Right lung (tissue), 5 donors: Measurements from ENCODE around the gene CACNB4. TPM values are rescaled to one million over a fixed set of nuclear protein-coding genes. Genes with fewer than 3 reads are reported as not detected.

Experiments
- DNase-seq, 2 donors: peaks; one replicate each; pipeline ENCODE4 v3.0.0-alpha.2; 2013
- polyA plus RNA-seq, 5 donors: library from polyadenylated mRNA; unstranded; fragments of 120-200 nt; gene quantifications; one replicate each; pipeline versions ENCODE4 v1.2.1 to v1.2.3, GENCODE V29; 2013; ENCODE audit warnings: inconsistent platforms in 1 of 5, low replicate concordance in 1 of 5; ENCODE audit not compliant: insufficient read length in 5 of 5, insufficient read depth in 1 of 5

CACNB4 gene
- polyA plus RNA-seq, 5 donors, result 4.2 to 12.8 (median 9.3) TPM

DNA sequence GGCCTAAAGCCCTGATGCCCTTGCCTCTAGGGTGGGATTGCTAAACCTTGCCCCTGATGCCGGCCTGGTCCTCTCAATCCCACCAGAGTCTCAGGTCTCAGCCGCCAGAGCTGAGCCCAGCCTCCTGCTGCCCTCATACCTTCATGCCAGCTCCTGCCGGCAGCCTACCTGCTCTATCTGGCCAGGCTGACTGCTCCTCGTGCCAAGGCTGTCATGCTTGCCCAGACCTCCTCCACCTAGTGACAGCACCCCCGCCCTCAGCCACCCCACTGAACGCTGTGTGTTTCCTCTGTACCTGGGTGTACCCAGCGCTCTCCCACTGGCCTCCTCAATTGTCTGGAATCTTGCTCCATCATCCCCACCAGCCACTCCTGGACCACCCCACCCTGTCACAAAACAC is 120.1 kb downstream of the CACNB4 start:
- DNase-seq, result no peak

DNA sequence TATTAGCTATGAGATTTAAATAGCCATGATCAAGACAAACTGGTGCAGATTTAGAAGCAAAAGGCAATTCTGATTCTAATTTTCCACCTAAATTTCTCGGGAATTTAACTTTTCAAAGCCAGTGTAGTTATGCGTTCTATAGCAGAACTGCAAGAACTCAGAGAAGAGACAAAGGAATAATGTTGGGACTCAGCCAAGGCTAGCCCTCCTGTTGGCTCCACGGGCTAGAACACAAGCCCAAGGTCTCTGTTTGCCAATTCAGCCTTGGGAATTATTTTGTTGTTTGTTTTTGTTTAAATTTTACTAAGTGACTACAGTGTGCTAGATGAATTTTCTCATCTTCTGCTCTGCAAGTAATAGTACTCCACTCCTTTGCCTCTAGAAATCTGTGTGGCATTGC is 121.2 kb downstream of the CACNB4 start:
- DNase-seq, result no peak

DNA sequence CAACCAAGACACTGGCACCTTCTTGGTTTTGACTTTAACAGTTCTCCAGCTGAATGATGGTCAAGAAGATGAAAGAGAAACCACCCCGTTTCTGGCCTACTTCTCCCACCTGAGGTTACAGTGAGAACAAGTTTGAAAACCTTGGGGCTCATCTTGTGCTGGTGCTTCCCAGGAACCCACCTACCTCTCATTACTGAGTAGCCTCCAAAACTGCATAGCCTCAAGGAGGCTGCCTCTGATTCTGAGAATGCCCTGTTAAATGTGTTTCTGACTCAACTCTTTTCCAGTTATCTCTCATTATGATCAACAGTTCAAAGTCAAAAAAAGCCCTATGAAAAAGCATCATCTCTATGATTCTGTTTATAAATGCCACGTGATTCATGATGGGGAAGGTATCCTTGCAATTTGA is 121.9 kb downstream of the CACNB4 start:
- no peak for DNase-seq

DNA sequence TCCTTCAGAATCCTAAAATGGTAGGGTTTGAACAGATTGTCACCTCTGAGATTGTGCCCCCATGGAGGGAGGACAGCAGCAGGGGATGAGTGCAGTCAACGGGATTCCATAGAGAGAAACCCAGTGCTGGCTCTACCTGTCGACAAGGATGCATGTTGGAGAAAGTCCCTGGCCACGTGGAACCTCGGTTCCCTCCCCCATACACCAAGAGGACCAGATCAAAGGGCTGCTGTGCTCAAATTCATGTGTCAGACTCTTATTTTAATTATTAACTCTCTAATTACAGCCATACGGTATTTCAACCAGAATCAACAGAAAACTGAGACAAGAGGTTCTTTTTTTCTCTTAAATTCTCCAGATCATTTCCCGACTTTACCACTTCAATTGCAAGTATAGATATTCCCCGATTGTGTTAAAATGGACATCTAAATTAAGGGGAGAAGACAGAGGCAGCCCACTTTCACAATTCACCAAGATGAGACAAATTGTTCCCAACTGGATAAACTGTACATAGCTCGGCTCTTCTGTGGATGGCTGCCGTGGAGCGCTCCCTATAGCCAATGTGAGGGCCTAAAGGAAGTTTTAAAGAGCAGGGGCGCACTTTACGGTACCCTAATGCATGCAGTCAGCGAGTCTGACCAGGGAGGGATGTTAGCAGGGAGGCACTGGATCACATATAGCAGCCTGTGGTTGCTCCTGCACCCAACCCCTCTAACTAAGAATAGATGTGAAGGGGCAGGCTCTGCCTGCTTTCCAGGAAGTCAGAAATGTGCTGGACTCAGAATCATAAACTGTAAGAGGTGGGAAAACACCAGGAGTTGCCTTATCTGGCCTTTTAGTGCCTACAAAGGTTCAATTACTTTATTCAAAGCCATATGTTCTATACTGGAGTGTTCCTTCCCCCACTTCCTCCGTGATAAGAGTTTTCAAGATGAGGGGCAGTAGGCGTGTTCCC is 123.1 kb downstream of the CACNB4 start:
- DNase-seq, result no peak

DNA sequence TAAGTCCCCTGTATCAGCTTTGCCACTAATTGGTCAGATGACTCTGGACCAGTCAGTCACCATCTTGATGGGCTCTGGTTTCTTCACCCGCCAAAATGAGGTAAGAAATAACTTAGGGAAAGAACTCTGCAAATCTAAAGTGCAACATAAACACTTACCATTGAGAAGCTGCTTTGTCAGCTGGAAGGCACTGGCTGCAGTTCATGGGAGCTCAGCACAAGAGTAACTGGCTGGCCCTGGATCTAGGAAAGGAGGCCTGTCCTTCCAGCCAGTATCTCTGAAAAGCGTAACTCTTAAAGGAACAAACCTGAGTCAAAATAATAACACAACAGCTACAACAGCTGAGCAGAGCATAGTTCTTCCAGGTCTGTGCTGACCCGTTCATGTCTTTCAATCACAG is 123.9 kb downstream of the CACNB4 start:
- no peak for DNase-seq

DNA sequence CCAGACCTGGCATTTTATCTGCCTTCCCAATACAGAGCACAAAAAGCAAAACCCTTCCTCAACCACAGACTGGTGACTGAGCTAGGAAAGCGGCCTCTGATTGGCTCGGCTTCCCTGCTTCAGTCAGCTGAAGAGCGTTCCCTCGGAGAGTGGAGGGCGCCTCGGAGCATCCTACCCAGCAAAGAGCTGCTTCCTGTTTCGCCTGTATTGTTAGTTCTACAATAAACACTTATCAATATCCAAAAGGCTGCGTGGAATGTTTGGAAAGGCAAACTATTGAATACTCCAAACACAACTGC is 125.0 kb downstream of the CACNB4 start:
- DNase-seq, result no peak

DNA sequence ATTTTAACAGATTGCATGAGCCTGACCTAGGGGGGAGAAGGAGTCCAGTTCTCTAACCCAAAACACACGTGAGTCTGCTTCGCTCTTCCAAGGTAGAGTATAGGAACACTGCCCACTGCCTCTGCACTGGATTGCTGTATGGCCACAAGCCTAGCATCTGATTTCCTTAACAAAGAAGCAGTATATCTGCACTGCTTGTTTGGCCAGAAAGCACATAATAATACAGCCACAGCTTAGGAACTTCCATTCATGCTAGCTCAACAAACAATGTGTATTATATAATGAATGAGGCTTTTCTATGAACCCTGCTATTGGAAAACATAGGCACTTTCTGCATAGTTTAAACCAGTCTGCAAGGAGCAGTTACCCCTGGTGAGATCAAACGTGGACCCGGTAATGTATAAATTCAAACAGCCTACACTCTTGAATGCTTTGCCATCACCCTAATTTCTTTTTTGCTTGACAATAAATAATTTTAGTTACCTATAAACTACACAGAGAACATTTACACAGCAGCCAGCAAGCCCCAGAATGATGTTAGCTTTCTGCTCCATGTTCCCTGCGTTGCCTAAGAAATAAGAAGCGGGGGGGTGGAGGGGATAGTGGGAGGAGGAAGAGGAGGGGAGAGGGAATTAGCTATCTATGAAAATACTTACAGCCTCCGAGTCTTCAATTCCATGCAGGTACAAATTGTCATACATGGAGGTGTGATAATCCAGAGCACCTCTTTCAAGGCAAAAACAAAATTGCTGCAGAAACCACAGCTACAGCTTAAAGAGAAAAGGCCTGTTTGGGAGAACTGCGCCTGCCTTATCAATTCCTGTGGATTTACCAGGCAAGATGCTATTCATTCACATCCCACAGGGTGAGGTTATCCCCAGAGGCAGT is 125.6 kb downstream of the CACNB4 start:
- DNase-seq, result no peak

DNA sequence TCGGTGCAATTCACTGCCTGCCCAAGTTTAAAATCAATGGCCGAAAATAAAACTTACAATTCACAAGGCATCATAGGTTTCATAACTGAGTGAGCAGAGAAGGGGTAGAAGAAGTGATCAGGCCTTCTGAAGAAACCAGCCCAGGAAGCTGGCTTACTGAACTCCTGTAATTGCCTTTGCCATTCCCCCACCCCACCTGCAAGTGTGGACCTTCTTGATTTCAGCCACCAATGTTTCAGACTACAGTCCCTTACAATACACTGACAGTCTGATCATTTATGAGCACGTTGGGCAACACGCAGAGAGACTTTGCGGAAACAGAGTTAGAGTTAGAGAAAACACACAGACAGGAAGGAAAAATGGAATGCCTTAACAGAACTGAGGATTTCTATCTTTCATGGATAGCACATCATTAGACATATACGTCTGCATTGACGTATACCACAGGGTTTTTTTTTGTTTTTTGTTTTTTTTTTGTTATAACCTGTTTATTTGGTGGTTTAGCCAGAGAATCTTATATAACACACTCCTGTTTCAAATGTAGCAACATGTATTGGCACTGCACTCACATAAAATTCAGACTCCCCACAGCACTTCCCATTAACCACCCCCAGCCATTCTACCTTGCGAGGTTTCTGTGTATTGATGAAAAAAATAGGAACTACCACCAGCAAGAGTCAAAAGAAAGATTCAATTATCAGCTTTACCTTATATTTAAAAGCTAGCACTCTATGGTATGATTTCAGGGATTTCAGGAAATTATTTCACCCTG is 126.4 kb downstream of the CACNB4 start:
- DNase-seq, result no peak

DNA sequence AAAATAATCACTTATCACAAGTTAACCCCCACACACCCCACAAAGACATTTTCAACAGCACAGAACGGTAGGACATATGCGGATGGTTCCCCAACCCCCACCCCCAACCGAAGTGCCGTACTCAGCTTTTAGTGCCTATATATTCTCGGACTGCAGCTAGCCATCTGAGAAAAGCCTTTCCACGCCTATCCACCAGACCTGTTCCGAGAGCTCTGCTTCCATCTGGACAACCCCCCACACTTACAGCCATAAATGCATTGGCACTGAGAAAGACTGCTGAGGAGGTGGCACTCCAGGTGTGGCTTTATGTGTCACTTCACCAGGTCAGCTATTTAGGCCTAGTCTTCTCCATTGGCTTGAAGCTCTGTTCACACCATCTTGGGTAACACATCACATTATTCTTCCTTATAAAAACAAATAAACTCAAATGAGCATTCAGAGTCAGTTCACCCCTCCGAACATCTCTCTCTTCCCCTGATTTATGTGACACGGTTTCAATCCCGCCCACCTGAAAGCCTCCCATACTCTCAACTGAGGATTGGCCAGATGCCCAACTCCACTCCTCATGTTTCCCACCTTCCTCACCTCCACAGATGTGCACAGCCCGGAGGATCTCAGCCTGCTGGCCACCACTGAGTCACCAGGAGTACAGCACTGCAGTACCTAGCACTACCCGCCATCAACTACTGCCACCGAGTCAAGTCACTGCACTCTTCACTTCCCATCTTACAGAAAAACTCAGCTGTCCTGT is 127.4 kb downstream of the CACNB4 start:
- no peak for DNase-seq

DNA sequence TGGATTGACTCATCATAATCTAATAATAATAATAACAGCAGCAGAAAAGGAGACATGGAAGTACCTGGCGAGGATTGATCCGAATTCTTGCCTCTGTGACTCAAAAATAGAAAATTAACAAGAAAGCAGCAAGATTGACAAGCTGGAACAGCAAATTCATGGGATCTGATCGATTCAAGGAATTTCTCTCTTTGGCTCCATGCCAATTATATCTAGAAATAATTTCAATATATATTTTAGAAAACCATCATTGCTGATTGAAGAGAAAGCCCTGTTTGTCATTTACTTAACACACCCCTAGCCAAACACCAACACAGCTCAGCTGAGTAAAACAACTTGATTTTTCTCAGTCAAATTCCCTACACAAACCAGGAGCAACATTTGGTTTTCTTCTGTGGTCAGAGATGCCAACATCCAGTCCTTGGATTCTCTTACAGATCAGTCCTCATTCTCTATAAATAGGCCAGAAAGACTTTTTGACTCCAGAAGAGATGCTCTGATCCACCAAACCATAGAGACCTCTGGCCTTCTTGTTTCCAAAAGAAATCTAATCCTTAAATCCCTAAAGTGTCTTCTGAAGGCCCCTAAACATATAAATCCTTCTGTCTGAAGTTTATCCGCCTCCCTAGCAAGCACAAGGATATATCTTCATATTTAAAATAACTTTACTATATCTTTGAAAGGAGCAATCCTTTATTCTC is 129.9 kb downstream of the CACNB4 start:
- no peak for DNase-seq

DNA sequence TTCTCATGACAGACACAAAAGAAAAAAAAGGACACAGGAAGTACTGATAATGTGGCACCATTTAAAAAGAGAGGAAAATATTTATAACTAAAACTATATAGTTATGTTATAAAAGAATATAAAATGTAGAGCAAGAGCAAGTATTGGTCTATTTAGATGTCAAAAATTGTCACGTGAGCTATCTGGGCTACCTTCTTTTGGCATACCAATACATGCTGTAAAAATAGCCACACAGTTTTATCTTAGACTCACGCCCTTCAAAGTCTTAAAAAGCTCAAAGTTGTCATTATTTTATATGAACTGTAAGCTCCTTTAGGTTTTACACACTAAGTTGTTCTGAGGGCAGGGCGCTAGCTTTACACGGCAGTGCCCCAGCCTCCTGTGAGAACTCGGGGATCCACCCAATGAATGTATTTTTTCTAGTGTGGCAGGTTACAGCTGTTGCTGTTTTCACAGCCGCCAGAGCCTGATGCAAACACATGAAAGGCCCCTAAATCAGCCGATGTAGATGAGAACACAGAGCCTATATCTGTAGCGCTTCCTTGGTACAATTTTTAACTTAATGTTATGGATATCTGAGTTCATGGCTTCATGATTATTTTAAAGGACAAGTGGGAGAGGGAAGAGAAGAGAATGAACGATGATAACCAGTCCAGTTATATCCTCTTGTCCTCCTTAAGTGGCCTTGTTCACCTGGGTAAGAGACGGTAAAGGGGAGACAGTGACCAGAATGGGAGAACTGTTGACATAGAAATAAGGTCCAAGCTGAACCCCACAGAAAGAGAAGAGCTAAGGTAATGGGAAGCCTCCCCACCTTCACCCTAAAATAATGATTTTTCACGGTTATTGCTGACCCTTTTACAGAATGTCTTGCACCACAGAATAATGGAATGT is 130.8 kb downstream of the CACNB4 start:
- no peak for DNase-seq

DNA sequence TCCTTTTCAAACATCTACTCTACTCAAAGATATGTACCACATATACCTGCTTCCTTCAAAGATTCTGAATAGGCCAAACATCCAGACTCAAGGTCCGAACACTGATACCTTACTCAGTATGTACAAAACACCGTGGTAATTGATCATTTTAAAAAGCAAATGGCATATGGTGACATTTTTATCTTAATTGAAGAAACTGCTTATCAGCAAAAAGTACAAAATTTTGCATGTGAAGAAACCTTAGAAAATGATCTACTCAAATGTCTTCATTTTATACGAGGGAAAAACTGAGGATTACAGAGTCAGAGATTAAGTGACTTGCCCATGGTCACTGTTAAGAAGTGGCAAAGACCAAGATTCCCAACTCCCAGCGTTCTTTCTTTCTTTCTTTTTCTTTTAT is 133.0 kb downstream of the CACNB4 start:
- DNase-seq, result no peak

DNA sequence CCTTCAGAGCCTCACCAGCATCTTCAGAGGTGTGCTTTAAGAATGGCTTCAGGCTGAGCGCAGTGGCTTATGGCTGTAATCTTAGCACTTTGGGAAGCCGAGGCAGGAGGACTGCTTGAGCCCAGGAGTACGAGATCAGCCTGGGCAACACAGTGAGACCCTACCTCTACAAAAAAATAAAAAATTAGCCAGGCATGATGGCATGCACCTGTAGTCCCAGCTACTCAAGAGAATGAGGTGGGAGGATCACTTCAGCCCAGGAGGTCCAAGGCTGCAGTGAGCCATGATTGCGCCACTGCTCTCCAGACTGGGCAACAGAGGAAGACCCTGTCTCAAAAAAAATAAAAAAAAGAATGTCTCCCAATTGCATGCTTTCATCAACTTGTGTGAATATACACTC is 137.3 kb downstream of the CACNB4 start:
- DNase-seq, result no peak

DNA sequence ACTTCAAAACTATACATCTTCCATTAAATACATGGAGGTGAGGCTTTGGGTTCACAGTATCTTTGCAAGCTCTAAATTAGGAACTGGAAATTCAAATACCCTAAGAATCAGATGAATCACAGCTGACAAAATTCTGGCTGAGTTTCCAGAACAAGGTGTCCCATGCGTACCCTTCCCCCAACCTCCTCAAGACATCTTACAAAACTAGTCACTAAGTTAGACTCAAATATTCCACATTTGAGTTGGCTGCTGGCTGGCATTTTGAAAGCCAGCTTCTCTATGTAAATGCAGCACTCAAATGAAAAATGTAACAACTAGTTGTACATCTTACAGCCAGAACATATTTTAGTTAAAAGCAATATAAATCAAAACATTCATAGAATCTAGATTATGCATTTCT is 139.6 kb downstream of the CACNB4 start:
- DNase-seq, result no peak

DNA sequence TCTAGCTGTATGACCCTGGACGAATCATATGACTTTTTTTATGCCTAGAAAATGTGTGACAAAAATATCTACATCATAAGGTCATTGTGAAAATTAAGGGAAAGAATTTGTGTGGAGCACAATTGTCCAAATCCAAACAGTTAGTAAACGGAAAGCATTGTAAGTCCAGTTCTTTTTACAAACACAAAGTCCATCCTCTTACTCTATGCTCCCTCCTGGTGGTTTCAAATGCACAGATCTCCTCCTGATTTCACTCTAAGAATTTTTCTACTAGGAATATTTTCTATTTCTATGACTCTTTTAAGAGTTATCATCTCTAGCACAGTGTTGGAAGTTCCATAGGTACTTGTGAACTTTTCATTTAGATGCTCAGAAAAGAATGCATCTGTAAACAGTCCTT is 145.4 kb downstream of the CACNB4 start:
- DNase-seq, result no peak

DNA sequence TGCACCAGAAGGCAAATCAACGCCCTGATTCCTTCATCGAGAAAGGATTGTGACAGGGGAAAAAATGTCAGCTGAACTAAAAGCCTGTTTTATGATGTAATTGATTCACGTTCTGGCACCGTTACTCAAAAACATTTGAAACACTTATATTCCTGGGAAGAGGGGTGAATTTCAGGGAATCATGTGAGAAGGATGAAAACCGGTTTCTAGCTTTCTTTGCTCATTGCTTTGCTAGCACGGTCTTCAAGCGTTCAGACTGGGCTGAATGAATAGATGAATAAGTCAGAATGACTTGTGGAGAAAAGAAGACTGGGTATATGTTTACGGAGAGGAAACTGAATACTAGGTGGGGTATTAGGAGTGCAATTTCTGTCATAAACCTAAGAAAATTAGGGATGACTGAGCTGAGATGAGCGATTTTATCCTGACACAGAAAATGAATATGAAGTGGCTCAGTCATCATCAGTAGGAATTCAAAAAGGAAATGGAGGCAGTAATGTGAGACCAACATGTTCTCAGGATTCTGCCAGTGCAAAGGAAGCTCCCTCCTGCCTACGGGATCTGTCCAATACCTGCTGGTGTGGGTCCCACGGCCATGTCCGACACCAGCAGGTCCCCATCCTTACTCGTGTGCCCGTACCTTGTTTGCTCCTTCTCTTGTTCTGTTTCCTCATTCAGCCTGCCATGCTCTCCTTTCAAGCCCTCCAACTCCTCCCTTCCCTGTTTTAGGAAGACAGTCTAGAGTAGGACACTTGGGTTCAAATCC is 146.0 kb downstream of the CACNB4 start:
- no peak for DNase-seq

DNA sequence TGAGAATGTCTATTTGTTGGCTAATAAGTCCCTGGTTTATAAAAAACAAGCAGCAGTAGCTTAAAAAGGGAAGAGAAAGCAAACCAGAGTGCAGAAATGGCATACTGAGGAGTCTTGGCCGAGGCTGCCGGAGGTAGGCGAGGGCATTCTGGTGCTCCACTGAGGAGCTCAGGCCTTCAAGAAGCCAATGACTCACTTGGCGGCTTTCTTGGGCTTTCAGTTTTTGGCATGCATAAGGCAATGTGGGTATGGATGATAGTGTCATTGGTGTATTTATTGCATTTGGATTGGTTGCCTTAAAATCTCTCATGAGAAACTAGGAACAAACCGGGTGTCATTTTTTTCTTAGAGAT is 151.1 kb downstream of the CACNB4 start:
- DNase-seq, result no peak

DNA sequence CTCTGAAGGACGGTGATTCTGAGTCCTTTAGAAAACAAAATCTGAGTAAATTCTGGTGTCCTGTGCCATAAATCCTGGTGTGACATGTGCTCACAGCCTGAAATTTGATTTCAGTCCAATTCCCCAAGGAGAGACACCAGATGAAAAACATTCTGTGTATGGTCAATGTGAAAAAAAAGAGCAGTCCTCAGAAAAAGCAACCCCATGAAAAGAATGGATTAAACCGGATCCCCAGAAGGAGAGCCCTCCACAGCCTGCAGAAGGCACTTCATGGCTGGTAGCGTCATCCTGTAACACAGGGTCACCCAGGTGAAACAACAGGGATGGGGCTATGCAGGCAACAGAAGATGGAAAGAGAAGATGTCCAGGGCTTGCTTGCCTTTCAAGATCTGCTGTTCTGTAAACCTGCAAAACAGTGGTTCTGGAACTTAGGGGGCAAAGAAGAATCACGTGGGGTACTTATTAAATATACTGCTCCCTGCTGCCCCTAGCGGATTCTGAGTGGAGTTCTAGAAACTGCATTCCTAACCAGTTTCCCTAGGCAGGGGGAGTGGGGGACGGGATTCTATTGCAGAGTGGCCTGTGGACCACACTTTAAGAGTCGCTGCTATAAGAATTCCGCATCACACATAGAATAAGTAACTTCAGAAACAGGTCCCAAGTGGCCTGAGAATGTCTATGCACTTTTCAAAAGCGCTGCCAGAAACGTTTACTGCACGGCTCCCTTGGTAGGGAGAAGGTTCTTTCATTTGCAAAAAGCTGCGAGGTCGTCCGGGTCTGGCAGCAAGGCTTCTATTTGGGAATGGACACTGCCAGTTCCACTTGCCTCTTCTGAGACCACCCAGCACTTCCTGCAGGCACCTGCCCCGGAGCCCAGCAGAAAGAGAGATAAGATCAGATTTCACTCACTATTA is 151.7 kb downstream of the CACNB4 start:
- DNase-seq, result peak; percentile 21 to 23
